DOHH2 (cell line): Measurements from ENCODE around the gene CBLB.

ENCODE experiments used
- EZH2phosphoT487 ChIP-seq: fragments of 200-600 bp; sonication (generic); IDR thresholded peaks from 2 replicates; pipeline ENCODE4 v1.6.1; 2017; ENCODE audit warnings: borderline replicate concordance, mild to moderate bottlenecking, antibody characterized with exemption, low read length, moderate library complexity, mixed read lengths
- TF ChIP-seq, protein P1 (sequence below): fragments of 200-600 bp; sonication (generic); IDR thresholded peaks from one replicate; pipeline ENCODE4 v1.5.1; 2014; ENCODE audit warnings: antibody characterized with exemption, mild to moderate bottlenecking, low read depth, low read length; ENCODE audit not compliant: poor library complexity, severe bottlenecking

DNA sequence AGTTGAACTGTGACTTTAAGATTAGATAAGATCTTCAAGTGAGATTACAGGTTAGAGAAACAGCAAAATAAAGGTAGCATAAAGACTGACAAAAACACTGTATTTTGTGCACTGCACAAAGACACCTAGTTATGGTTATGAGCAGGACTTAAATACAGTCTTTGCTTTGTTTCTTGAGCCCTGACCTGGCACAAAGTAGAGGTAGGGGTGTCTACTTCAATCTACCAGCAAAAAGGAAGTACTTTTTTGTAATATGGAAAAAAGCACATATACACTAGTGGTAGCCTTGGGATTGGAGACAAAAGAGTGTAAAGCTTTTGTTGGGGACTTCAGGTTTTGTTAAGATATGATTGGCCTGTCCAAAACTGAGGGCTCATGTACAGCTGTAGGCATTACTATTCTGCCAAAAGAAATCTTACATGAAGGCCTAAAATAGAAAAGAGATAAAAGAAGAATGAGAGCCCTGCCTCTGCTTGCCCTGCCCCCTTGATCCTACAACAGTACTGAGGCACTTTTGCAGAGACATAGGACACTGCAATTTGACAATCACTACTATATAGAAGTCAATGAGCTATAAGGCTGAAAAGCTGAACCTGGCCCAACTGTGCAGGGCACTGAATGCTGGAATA is 194.3 kb downstream of the CBLB start:
- TF ChIP-seq, protein P1, sequence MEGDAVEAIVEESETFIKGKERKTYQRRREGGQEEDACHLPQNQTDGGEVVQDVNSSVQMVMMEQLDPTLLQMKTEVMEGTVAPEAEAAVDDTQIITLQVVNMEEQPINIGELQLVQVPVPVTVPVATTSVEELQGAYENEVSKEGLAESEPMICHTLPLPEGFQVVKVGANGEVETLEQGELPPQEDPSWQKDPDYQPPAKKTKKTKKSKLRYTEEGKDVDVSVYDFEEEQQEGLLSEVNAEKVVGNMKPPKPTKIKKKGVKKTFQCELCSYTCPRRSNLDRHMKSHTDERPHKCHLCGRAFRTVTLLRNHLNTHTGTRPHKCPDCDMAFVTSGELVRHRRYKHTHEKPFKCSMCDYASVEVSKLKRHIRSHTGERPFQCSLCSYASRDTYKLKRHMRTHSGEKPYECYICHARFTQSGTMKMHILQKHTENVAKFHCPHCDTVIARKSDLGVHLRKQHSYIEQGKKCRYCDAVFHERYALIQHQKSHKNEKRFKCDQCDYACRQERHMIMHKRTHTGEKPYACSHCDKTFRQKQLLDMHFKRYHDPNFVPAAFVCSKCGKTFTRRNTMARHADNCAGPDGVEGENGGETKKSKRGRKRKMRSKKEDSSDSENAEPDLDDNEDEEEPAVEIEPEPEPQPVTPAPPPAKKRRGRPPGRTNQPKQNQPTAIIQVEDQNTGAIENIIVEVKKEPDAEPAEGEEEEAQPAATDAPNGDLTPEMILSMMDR, result no peak
- no peak for TF ChIP-seq EZH2phosphoT487
